ENCODE measurements around the gene MPPE1. TPM values are rescaled to one million over a fixed set of nuclear protein-coding genes. Genes with fewer than 3 reads are reported as not detected.

MPPE1 gene
- total RNA-seq, 1 donor from 2014 or later, result 20.9 TPM

DNA sequence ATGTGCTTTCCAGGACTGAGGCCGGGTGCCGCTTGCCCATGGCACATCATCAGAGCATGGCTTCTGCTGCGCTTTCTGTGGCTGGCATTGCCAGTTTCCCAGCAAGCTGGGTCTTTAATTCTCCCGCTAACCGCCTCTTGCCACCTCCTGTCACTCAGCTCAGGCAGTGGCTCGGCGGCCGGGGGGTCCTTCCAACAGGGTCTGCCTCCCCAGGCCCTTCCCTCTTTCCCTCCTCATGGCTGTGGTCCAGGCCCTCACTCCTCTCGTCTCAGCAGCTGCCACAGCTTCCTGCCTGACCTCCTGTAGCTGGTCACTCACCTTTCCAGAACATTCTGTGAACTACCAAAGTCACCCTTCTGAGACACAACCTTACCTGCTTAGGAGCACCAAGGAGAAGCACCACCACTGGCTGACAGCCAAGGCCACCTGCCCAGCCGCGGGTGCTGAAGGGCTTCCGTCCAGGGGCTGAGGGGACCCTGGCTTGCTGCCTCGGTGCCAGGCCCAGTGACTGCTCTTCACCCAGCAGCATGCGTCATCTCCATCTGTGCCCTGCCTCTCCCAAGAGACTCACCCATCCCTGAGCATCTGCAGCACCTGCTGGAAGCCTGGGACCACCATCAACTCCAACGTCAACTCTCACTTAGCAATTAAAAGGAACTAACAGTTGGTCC, 34.3 kb downstream of the MPPE1 start:
- H3K9me3 ChIP-seq (ENCODE audit: control insufficient read depth in 3 of 3, low read length in 3 of 3), result no peaks in the 10 kb centered on the region
- H3K4me3 ChIP-seq (ENCODE audit: low read length in 3 of 3), result no peak overlapping the region
- peaks cover 4 to 9% (median 8%) of the 10 kb centered on the region in 3 donors for H3K4me1 ChIP-seq (ENCODE audit: control insufficient read depth in 3 of 3, insufficient read depth in 3 of 3, low read length in 3 of 3)
- H3K27ac ChIP-seq (ENCODE audit: low read depth, low read length), result no peak overlapping the region
- peak overlapping the region in 1 of 3 donors; percentile 25 for H3K9ac ChIP-seq (ENCODE audit: low read depth in 1 of 3, low read length in 3 of 3)
- H3K36me3 ChIP-seq (ENCODE audit: control insufficient read depth in 3 of 3, insufficient read depth in 3 of 3, low read length in 3 of 3), result peaks cover 28 to 48% (median 37%) of the 10 kb centered on the region in 3 donors
- no peaks in the 10 kb centered on the region for H3K27me3 ChIP-seq (ENCODE audit: control insufficient read depth in 3 of 3, insufficient read depth in 3 of 3, low read length in 3 of 3)

DNA sequence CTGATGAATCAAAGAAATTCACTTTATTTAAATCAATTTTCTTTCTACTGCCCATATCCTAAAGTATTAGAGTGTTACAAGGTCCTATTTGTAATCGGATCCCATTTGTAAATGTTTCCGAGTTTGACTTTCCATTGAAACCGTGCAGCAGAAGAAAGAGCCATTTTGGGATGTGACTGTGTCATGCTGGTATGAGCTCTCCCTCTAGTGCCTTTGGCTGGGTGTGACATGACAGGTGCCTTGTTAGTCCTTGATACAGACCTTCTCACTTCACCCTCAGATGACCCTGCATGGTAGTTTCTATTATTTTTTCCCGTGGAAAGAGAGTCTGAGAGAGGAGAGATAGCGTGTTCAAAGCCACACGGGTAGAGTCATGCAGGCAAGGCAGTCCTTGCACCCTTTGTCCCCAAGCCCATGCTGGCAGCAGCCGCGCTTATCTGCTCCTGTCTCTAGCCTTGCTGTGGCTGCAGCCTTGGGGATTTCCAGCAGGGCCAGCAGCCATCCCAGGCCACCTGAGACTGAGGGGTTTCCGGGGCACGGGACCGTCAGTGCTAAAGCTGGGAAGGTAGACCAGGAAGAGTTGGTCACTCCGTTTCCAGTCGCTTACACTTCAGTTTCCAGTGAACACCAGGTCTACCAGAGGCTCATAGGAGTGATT, 35.5 kb downstream of the MPPE1 start:
- Histone ChIP-seq H3K36me3 (ENCODE audit: control insufficient read depth in 3 of 3, insufficient read depth in 3 of 3, low read length in 3 of 3) (peaks cover 23 to 48% (median 35%) of the 10 kb centered on the region in 3 donors), H3K9me3 (ENCODE audit: control insufficient read depth in 3 of 3, low read length in 3 of 3) (no peaks in the 10 kb centered on the region), H3K9ac (ENCODE audit: low read depth in 1 of 3, low read length in 3 of 3) (peak overlapping the region in 2 of 3 donors; percentile 35 to 70), H3K27ac (ENCODE audit: low read depth, low read length) (peak overlapping the region; percentile 40), H3K4me3 (ENCODE audit: low read length in 3 of 3) (peak overlapping the region in 1 of 3 donors; percentile 29), H3K4me1 (ENCODE audit: control insufficient read depth in 3 of 3, insufficient read depth in 3 of 3, low read length in 3 of 3) (peaks cover 4 to 9% (median 8%) of the 10 kb centered on the region in 3 donors), H3K27me3 (ENCODE audit: control insufficient read depth in 3 of 3, insufficient read depth in 3 of 3, low read length in 3 of 3) (no peaks in the 10 kb centered on the region)

DNA sequence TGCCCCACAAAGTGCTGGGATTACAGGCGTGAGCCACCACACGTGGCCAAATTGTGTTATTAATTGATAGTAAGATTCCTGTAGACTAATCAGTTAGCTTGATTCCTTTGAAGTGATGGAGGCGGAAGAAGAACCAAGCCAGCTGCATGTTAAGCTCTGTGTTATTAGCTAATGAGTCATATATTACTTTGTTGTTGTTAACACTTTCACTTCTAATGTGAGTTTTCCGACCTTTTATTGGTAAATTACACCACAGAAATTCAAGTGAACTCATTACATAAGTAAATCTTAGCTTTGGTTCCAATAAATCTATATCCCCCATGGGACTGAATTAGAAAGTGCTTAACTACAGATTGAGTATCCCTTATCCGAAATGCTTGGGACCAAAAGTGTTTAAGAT, 36.6 kb downstream of the MPPE1 start:
- H3K27ac ChIP-seq (ENCODE audit: low read depth, low read length), result no peak overlapping the region
- H3K9ac ChIP-seq (ENCODE audit: low read depth in 1 of 3, low read length in 3 of 3), result no peak overlapping the region
- peaks cover 17 to 48% (median 34%) of the 10 kb centered on the region in 3 donors for H3K36me3 ChIP-seq (ENCODE audit: control insufficient read depth in 3 of 3, insufficient read depth in 3 of 3, low read length in 3 of 3)

DNA sequence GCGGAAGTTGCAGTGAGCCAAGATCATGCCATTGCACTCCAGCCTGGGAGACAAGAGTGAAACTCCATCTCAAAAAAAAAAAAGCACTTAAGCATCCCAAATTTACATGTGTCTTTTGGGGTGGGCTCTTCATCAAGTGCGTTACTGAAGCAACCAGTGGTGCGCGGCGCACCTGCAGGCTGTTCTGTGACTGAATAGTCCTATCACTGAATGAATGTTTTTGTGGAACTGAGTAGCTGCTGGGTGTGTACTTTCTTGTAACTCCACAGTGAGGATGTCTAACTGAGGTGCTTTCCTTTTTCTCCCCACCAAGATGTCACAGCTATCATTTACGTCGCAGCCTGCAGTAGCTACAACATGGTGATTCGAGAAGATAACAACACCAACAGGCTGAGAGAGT, 39.9 kb downstream of the MPPE1 start:
- H3K27me3 ChIP-seq (ENCODE audit: control insufficient read depth in 3 of 3, insufficient read depth in 3 of 3, low read length in 3 of 3), result no peaks in the 10 kb centered on the region
- H3K4me3 ChIP-seq (ENCODE audit: low read length in 3 of 3), result no peak overlapping the region
- no peak overlapping the region for H3K9ac ChIP-seq (ENCODE audit: low read depth in 1 of 3, low read length in 3 of 3)
- peaks cover 7 to 41% (median 27%) of the 10 kb centered on the region in 3 donors for H3K36me3 ChIP-seq (ENCODE audit: control insufficient read depth in 3 of 3, insufficient read depth in 3 of 3, low read length in 3 of 3)
- H3K27ac ChIP-seq (ENCODE audit: low read depth, low read length), result no peak overlapping the region
- peaks cover 4 to 9% (median 8%) of the 10 kb centered on the region in 3 donors for H3K4me1 ChIP-seq (ENCODE audit: control insufficient read depth in 3 of 3, insufficient read depth in 3 of 3, low read length in 3 of 3)
- H3K9me3 ChIP-seq (ENCODE audit: control insufficient read depth in 3 of 3, low read length in 3 of 3), result no peaks in the 10 kb centered on the region

More for the DNA sequence above, 36.6 kb downstream of the MPPE1 start:
- H3K4me1 ChIP-seq (ENCODE audit: control insufficient read depth in 3 of 3, insufficient read depth in 3 of 3, low read length in 3 of 3), result peaks cover 4 to 9% (median 8%) of the 10 kb centered on the region in 3 donors
- no peaks in the 10 kb centered on the region for H3K27me3 ChIP-seq (ENCODE audit: control insufficient read depth in 3 of 3, insufficient read depth in 3 of 3, low read length in 3 of 3)
- no peaks in the 10 kb centered on the region for H3K9me3 ChIP-seq (ENCODE audit: control insufficient read depth in 3 of 3, low read length in 3 of 3)
- no peak overlapping the region for H3K4me3 ChIP-seq (ENCODE audit: low read length in 3 of 3)

DNA sequence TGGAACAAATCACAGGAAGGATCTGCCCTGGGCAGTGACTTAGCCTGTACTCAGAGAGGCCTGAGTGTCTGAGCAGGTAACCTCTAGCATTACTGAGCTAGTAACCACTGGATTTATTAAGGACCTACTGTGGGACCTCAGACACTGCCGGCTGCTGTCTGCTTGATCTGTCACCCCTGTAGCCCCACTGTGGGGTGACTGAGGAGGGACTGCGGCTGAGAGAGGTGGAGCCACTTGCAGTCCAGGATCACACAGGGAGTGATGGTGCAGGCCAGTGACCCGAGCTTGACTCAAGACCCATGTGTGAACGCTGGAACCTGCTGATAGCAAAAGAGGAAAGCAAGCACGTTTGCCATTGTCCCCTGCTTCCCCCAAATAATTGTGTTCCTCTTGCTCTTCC, 41.4 kb downstream of the MPPE1 start:
- no peaks in the 10 kb centered on the region for H3K4me1 ChIP-seq (ENCODE audit: control insufficient read depth in 3 of 3, insufficient read depth in 3 of 3, low read length in 3 of 3)
- H3K9me3 ChIP-seq (ENCODE audit: control insufficient read depth in 3 of 3, low read length in 3 of 3), result no peaks in the 10 kb centered on the region
- H3K9ac ChIP-seq (ENCODE audit: low read depth in 1 of 3, low read length in 3 of 3), result no peak overlapping the region
- H3K36me3 ChIP-seq (ENCODE audit: control insufficient read depth in 3 of 3, insufficient read depth in 3 of 3, low read length in 3 of 3), result peaks cover 4 to 36% (median 24%) of the 10 kb centered on the region in 3 donors
- no peak overlapping the region for H3K27ac ChIP-seq (ENCODE audit: low read depth, low read length)
- no peaks in the 10 kb centered on the region for H3K27me3 ChIP-seq (ENCODE audit: control insufficient read depth in 3 of 3, insufficient read depth in 3 of 3, low read length in 3 of 3)
- no peak overlapping the region for H3K4me3 ChIP-seq (ENCODE audit: low read length in 3 of 3)

DNA sequence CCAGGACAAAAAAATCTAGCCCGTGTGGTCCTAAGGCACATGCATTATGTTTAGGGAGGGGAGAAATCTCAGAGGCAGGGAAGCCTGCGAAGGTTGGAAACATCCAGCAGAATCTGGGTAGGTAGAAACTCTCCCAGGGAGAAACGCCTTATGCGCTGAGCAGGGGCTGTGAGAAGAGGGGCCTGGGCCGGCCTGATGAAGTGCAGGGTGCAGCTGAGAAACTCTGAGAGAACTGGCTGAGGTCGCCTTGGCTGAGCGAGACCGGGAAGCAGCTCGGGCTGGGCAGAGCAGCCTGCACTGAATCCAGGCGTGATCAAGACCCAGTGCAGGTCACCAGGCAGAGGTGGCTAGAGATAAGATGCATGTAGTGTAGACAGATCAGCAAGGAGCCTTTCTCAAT, 41.8 kb downstream of the MPPE1 start:
- Histone ChIP-seq H3K4me1 (ENCODE audit: control insufficient read depth in 3 of 3, insufficient read depth in 3 of 3, low read length in 3 of 3) (no peaks in the 10 kb centered on the region), H3K27ac (ENCODE audit: low read depth, low read length) (no peak overlapping the region), H3K4me3 (ENCODE audit: low read length in 3 of 3) (no peak overlapping the region), H3K9me3 (ENCODE audit: control insufficient read depth in 3 of 3, low read length in 3 of 3) (no peaks in the 10 kb centered on the region), H3K9ac (ENCODE audit: low read depth in 1 of 3, low read length in 3 of 3) (no peak overlapping the region), H3K36me3 (ENCODE audit: control insufficient read depth in 3 of 3, insufficient read depth in 3 of 3, low read length in 3 of 3) (peaks cover 4 to 39% (median 24%) of the 10 kb centered on the region in 3 donors), H3K27me3 (ENCODE audit: control insufficient read depth in 3 of 3, insufficient read depth in 3 of 3, low read length in 3 of 3) (no peaks in the 10 kb centered on the region)

DNA sequence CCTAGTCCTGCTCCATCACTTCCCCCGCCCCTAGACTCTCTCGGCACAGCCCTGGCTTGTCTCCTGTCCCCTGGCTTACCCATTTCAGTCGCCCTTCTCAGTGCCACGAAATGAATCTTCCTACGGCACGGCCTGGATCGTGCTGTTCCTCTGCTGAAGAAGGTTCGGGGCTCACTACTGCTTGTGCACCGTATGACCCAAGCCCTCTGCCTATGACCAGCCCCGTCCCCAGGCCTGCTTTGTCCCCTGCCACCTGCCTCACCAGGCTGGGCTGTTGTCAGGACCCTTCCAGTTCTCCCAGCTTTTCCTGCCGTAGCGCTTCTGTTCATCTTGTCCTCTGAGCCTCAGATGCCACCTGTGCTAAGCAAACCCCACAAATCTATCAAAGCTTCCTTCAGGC, 43.0 kb downstream of the MPPE1 start:
- Histone ChIP-seq H3K27ac (ENCODE audit: low read depth, low read length) (no peak overlapping the region), H3K36me3 (ENCODE audit: control insufficient read depth in 3 of 3, insufficient read depth in 3 of 3, low read length in 3 of 3) (peaks cover 4 to 39% (median 24%) of the 10 kb centered on the region in 3 donors), H3K27me3 (ENCODE audit: control insufficient read depth in 3 of 3, insufficient read depth in 3 of 3, low read length in 3 of 3) (no peaks in the 10 kb centered on the region), H3K9ac (ENCODE audit: low read depth in 1 of 3, low read length in 3 of 3) (no peak overlapping the region), H3K9me3 (ENCODE audit: control insufficient read depth in 3 of 3, low read length in 3 of 3) (no peaks in the 10 kb centered on the region), H3K4me1 (ENCODE audit: control insufficient read depth in 3 of 3, insufficient read depth in 3 of 3, low read length in 3 of 3) (peaks cover 0 to 7% (median 1%) of the 10 kb centered on the region in 3 donors), H3K4me3 (ENCODE audit: low read length in 3 of 3) (no peak overlapping the region)

DNA sequence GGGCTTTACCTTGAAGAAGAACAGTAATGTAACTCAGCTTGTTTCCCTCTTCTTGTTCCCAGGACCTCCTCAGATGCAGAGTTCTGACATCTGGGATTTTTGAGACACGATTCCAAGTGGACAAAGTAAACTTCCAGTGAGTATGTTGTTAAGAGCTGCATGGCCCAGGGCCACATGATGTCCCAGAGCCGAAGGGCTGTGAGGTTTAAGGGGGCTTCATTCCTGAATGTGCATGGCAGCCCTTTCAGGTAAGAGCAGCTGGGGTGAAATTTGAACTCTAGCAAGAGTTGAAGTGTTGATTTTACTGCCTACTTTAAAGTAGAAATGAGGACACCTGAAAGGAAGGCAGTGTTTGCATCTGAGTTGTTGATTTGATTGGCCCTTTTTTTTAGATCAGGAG, 43.6 kb downstream of the MPPE1 start:
- no peak overlapping the region for H3K9ac ChIP-seq (ENCODE audit: low read depth in 1 of 3, low read length in 3 of 3)
- H3K4me1 ChIP-seq (ENCODE audit: control insufficient read depth in 3 of 3, insufficient read depth in 3 of 3, low read length in 3 of 3), result peaks cover 0 to 13% (median 6%) of the 10 kb centered on the region in 3 donors
- no peaks in the 10 kb centered on the region for H3K27me3 ChIP-seq (ENCODE audit: control insufficient read depth in 3 of 3, insufficient read depth in 3 of 3, low read length in 3 of 3)
- no peak overlapping the region for H3K4me3 ChIP-seq (ENCODE audit: low read length in 3 of 3)
- H3K36me3 ChIP-seq (ENCODE audit: control insufficient read depth in 3 of 3, insufficient read depth in 3 of 3, low read length in 3 of 3), result peaks cover 4 to 36% (median 21%) of the 10 kb centered on the region in 3 donors
- H3K9me3 ChIP-seq (ENCODE audit: control insufficient read depth in 3 of 3, low read length in 3 of 3), result no peaks in the 10 kb centered on the region
- H3K27ac ChIP-seq (ENCODE audit: low read depth, low read length), result no peak overlapping the region

DNA sequence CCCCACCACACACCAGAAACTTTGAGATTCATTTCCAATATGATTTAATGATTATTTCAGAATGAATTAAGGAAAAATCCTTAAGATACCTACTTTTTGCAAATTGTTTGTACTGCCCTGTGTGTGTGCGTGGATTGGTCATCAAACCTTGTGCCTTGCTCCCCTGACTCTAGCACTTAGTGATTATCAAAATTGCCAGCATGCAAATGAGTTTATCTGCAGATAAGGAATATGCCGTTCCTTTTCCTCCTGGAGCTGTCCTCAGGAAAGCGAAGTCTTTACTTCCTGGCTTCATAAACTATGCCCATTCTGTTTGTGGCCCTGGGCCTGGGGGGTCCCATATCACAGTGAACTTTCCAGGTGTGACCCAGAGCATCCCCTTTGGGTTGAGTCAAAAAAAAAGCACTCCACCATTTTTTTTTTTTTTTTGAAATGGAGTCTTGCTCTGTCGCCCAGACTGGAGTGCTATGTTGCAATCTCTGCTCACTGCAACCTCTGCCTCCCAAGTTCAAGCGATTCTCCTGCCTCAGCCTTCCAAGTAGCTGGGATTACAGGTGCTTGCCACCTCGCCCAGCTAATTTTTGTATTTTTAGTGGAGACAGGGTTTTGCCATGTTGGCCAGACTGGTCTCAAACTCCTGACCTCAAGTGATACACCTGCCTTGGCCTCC, 45.5 kb downstream of the MPPE1 start:
- Histone ChIP-seq H3K9me3 (ENCODE audit: control insufficient read depth in 3 of 3, low read length in 3 of 3) (no peaks in the 10 kb centered on the region), H3K36me3 (ENCODE audit: control insufficient read depth in 3 of 3, insufficient read depth in 3 of 3, low read length in 3 of 3) (peaks cover 4 to 28% (median 17%) of the 10 kb centered on the region in 3 donors), H3K27ac (ENCODE audit: low read depth, low read length) (no peak overlapping the region), H3K4me3 (ENCODE audit: low read length in 3 of 3) (no peak overlapping the region), H3K27me3 (ENCODE audit: control insufficient read depth in 3 of 3, insufficient read depth in 3 of 3, low read length in 3 of 3) (no peaks in the 10 kb centered on the region), H3K9ac (ENCODE audit: low read depth in 1 of 3, low read length in 3 of 3) (no peak overlapping the region), H3K4me1 (ENCODE audit: control insufficient read depth in 3 of 3, insufficient read depth in 3 of 3, low read length in 3 of 3) (peaks cover 0 to 18% (median 11%) of the 10 kb centered on the region in 3 donors)
